GM18511 (cell line): ENCODE data around the gene ELMO1.

Source experiments
- ATAC-seq: cut with Tn5 transposase; IDR thresholded peaks from one replicate; pipeline ENCODE4 v1.9.1; 2021; ENCODE audit warnings: mild to moderate bottlenecking, moderate library complexity; ENCODE audit not compliant: unreplicated experiment

The ELMO1 gene

DNA sequence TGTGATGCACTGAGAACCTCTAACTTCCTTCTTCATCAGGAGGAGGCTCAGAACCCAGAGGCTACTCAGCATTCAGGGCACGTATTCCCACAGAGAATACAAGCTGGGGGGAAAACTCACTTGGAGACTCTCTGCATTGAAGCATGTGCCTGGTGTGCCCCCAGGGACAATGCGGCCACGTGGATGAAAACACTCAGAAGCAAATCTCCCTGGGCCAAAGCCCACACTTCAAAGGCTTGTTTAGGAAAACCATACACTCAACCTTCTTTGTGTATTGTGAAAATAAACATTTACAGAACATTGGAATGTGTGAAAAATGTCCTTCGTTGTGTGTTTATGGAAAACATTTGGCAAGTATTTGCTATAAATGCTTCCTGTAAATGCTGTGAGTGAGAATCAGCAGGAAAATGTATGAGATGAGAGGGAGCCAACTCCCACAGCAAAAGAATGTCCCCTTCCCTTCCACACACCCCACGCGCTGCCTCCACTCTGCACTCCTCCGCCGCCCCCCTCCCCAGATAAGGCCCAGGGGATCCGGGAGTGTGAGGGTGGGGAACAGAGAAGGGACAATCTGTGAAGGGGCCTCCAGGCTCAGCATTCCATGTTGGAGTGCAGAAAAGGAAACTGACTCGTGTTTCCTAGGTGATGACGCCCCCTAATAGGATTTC is 339.5 kb downstream of the ELMO1 start:
- ATAC-seq = no peak

DNA sequence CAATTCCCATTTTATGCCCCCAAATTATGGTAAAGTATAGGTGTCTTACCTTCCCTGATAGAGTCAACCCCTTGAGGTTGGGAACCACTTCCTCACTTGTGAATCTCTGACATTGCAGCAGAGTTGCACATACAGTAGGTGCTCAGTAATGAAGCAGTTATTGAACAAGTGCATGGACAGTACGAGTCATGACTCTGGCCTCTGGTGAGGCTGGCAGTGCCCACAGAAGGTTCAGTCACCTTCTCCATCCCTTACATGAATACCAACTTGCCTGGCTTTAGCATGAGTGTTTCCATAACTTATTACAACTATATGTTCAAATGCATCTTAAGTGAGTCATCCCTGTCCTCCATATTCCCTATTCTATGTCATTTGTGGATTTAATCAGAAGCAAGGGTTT is 340.0 kb downstream of the ELMO1 start:
- ATAC-seq = no peak

DNA sequence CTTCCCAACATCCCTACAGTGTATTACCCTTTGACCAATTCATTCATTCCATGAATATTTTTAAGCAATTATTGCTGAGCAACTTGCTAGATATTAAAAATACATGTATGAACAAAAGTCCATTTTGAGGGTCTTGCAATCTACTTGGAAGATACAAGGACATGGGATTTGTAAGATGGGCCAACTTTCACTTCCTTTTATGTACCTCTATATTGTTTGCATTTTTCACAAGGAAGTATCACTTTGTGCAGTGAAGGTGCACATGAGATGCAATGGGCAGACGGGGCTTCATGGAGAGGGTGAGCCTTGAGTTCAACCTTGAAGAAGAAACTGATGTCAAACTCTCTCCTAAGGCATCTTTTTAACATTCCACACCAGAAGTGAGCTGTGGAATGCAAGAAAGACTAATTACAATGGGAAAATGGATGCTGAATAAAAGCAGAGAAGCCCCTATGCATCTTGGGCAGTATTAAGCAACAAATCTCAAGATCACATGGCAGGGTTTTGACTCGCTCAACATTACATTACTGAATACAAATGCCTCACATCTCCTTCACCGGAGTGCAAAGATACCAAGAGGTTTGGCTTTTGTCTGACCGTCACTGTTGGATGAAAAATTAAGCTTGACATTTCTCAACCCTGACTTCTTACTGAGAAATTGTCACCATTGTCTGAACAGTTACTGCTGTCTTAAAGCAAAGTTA is 341.5 kb downstream of the ELMO1 start:
- ATAC-seq = no peak

DNA sequence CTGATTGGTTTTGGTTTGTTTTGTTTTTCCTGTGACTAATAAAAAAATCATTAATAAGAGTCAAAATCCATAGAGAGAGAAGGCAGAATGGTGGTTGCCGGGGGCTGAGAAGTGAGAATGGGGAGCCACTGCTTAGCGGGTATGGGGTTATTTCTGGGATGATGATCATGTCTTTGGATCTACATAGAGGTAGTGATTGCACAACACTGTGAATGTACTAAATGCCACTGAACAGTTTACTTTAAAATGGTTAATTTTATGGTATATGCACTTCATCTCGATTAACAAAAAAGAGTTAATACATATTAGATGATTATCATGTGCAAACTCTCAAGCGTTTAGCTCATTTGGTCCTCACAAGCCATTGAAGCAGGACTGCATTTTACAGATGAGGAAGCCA is 342.9 kb downstream of the ELMO1 start:
- ATAC-seq = no peak

DNA sequence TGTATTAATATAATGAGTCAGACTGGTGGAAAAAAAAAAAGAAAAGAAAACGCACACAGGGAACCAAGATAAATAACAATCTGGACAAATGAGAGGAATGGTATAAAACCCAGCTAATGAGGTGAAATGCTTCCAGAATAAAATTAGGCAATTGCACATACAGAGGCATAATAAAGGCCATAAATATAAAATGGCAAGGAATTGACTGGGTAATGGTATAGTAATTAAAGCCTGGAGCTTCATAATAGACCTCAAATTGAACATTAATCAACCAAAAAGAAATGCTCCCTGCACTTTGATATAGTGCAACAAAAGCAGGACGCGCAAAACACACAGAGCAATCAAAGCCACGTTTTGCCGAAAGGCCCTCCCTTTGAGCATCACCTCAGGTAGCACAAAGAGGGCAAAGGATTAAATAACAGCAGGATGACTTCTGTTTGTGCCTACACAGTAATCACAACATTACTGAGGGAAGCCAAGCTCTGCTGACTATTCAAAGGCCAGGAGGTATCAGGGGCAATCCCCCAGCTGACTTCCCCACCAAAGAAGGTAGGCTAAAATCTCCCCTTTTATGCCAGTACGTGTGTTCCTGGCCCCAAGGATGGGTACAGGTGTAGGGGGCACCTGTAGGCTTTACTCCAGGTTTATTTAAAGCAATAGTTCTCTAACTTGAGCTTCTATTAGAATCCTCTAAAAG is 343.7 kb downstream of the ELMO1 start:
- ATAC-seq = no peak

DNA sequence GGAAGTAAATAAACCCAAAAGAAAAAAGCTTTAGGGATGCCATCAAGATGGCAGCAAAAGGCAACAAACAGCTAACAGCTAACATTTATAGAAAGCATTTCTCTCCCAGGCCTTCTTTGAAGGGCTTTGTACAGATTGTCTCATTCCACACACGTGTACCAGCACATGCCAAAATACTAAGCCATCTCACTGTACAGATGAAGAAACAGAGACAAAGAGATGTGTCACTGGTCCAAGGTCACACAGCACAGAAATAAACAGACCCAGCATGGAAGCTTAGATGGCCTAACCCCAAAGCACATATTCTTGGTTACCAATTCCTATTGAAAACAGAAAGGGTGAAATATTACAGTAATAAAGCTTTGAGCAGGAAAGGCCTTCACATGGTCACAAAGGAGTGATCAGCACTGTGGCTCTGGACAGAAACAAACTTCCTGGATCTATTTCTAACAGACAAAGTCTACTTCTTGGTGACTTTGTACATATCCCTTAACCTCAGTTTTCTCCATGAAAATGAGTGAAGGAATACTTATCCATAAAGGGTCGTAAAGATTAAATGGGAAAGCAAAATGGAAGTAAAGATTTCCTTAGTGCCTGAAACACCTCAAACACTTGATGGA is 346.0 kb downstream of the ELMO1 start:
- ATAC-seq = no peak

DNA sequence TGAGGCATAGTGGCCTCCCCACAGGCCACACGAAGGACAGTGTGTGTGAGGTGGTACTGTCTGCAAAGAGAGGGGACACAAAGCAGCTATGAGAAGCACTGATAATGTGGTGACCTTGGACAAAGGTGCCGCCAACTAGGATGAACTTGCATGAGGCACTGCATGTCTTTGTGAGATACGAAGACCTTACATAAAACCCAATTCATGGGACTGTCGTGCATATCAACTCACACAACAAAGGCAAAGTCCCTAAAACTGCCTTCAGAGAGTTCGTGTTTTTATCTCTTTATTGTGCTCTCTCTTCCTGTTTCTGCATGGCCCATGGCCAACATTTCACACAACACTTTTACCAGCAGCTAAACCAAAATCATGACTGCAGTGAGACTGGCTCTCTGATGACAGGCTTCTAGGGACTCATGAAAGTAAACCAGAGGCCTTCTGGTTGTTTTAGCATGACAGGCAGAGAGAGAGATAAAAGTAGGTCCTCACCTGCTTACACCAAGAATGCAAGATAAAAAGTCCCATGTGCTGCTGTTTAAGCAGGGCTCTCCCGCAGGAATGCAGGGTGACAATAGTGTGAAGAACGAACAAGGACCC is 347.8 kb downstream of the ELMO1 start:
- no peak for ATAC-seq

DNA sequence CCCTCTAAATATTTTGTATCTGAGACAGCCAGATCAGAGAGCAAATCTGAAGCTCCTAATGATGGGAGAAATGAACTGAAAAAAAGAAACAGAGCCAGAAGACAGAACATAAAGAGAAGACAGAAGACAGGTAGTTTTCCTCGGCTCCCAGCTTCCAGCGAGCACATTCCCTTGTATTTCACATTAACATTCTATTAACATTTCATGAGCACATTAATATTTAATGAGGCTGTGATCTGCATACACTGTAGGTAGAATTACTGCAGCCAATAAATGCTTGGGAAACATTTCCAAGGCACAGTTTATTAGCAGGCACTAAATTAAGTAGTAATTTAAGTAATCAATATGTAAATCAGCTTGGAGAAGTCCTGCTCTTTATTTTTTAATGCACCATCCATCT is 349.9 kb downstream of the ELMO1 start:
- no peak for ATAC-seq

DNA sequence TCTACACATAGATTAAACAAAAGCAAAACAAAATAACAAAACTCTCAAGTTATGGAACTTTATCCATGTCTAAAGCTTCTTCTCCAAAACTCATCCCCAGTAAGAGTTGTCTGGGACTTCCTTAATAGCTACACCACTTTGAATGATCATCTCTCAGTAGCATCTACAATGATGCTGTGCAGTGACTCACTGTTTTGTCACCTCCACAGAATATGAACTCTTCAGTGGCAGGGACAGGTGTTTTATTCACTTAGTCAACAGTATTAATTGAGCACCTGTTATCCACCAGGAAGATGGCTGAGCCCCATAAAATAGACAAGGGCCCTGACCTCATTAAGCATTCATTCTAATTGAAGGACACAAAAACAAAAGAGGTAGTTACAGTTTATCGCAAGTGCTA is 350.7 kb downstream of the ELMO1 start:
- no peak for ATAC-seq

DNA sequence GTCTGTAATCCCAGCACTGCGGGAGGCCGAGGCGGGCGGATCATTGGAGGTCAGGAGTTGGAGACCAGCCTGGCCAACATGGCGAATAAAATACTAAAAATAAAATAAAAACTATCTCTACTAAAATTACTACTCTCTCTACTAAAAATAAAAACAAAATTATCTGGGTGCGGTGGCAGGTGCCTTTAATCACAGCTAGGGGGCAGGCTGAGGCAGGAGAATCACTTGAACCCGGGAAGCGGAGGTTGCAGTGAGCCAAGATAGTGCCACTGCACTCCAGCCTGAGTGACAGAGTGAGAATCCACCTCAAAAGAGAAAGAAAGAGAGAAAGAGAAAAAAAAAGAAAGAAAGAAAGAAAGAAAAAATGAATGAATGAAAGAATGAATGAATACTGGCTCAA is 351.4 kb downstream of the ELMO1 start:
- no peak for ATAC-seq

DNA sequence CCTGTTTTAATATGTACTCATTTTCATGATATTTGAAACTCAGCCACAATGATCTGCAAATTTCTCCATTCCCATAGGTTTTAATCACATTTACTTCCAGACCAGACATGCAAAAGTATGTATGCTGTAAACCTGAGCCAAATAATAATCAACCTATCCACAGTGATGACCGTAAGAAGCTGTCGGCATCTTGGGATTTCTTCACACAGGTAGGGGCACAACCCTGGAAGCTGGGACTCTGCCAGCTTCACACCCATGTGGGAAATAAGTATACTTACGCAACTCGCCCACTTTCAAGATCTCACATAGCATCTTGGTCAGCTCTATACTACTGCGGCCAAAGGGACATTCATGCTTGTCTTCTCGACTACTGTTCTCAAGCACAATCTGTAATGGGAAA is 352.3 kb downstream of the ELMO1 start:
- ATAC-seq = no peak

DNA sequence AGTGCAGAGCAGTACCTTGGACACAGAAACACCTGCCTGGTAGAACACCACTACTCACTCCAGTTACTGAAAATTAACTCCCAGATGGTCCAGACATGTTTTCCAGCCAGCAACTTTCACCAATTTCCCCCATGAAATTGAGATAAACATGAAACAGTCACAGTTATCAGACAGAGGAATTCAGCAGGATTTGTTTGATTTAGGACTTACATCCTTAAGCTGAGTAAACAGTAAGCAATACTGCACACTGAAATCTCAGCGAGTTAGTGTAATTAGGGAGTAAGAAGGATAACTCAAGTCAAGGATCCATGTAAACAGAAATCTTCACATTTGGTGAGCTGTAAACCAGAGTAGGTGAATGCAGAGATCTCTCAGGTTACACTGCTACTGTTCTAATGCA is 353.5 kb downstream of the ELMO1 start:
- ATAC-seq = no peak

DNA sequence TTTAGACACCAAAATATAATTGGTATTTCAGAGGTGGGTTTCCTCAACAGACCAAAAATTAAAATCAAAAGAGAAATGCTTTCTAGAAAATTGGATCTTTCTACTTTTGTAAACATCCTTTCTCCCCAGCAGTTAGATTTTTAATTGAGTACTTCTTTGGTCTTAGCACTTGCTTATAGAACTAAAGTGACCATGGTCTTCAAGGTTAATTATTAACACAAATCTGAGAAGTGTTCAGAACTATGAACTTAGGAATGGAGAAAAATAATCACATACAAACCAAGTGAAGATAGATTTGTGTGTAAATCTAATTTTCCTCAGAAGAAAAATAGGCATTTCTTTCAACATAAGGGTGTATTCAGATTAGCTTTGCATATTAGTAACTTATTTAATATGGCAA is 355.4 kb downstream of the ELMO1 start:
- ATAC-seq = no peak

DNA sequence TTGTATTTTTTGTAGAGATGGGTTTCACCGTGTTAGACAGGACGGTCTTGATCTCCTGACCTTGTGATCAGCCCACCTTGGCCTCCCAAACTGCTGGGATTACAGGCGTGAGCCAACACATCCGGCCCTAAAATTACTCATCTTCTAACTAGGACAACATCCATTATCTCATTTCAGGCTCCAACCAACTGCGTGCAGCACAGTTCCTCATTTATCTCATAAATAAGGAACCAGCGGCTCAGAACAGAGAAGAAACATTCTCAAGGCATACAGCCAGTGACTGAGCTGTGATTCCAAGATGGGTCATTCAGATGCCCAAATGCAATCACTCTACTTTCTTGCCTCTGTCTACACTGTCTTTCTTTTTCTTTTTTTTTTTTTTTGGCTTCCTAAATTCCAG is 356.1 kb downstream of the ELMO1 start:
- no peak for ATAC-seq

DNA sequence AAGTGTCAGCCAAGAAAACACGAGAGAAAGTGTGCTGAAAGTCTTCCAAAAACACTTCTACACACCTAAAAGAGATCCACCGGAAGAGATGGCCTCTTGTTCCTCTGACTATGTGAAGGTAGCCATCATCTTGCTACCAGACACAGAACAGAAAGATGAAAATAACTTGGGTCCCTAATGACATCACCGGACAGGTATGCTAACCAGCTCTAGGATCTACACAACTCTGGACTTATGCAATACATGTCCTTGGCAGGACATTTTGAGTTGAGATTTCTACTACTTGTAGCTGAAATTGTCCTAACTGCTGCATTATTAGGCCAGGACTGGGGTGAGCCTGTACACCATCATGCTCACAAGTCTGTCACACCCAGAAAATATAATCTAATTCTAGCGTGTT is 358.7 kb downstream of the ELMO1 start:
- no peak for ATAC-seq

DNA sequence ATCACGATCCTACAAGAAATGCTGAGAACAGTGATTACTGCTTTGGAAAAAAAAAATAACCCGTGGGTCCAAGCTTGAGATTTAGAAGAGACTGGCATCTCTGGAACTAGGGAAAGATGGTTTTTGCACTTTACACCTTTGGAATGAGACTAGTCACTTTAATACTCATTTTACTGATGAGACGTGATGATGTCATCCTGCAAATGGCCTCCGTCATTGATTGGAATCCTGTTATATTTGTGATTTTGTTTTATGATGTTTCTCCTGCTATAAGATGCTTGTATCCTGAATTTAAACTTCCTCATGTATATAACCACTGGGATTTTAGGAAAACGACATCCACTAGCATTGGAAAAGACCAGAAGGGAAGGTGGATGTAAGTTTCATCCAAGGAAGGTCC is 363.1 kb downstream of the ELMO1 start:
- ATAC-seq = no peak

DNA sequence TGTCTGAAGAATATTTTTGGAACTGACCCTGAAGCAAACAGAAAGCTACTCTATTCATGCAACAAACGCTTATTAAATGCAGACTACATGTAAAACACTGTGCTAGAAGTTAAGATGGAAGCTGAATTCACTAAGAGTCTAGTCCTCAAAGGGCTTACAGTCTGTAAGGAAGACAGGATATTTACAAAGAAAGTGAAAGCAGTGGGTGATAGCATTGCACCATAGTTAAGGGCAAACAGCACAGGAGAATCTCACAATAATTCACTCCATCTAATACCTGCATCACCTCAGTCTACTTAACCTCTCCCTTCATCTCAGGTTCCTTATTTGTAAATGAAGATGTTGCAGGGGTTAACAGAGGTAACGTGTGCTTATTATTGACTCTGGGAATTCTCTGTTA is 364.4 kb downstream of the ELMO1 start:
- ATAC-seq = no peak

DNA sequence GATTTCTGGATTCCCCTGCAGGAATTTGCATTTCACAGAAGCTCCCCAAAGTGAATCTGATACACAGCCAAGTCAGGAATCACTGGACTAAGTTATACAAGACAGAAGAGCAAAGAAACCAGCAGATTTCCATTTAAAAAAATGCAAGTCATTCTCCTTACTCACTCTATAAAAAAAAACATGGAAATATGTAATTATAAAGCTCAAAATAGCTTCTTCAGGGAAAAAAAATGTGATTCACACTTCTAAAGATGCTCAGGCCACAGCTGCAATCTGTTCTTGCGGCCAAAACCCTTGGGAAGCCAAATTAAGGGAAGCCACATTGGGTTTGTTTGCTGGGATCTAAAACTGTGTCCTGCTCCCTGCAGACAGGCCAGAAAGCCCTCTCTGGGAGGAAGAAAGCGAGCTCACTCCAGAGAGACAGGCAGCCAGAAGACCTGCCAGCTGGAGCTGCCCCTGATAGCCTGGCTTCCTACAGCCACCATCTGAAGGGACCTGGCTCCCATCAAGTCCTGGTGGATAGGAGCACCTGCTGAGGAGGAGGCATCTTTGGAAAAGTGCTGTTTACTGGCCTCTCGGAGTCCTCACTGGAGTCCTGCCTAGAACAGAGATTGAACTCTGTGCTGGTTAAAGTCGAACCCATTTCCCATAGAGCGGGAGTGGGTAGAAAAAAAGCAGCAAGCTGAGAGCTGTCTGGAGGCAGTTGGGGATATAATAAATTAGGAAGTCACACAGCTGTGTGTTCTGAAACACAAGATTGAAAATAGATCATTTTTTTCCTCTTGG is 365.2 kb downstream of the ELMO1 start:
- ATAC-seq = no peak

DNA sequence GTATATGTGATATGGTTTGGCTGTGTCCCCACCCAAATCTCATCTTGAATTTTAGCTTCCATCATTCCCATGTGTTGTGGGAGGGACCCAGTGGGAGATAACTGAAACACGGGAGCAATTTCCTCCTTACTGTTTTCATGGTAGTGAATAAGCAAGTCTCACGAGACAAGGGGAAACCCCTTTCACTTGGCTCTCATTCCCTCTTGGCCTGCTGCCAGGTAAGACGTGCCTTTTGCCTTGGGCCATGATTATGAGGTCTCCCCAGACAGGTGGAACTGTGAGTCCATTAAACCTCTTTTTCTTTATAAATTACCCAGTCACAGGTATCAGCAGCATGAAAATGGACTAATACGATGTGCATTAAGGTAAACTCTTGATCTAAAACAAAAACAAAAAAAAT is 367.2 kb downstream of the ELMO1 start:
- no peak for ATAC-seq

DNA sequence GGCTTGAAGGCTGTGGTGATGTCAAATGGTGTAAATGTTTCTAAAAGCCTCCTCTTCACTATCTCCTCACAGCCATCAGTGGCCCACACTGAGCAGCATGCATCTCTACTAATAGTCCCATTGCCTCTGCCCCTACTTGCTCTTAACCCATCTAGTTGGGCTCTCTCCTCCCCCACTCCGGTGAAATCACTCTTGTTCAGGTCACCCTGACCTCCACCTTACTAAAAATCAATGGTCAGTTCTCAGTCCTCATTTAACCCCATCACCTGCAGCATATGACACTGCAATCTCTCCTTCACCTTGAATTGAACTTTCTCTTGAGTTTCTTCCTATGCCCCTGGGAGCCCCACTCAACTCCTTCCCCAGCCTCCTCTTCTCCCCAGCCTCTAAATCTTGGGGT is 369.2 kb downstream of the ELMO1 start:
- ATAC-seq = no peak

DNA sequence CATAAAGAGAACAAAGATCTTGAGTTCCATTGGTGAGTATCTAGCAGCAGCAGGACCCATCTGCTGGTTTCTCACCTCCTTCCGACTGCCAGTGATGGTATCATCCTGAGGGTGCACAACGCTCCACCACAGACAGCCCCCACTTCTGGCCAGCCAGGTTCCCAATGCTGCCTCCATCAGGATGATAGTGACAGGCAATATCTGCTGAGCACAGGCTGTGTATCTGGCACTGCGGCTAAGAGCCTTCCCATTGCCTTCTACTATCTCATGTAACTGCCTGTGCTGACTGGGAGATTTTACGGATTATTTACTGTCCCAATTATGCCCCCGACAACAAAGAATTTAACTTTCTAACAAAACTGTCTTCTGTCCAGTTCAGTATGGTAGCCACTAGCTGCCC is 372.0 kb downstream of the ELMO1 start:
- no peak for ATAC-seq
